HG03460 (cell line): ENCODE data around the gene SOX6.

ENCODE experiments used
- ATAC-seq: cut with Tn5 transposase; IDR thresholded peaks from one replicate; pipeline ENCODE4 v1.9.1; 2021; ENCODE audit not compliant: unreplicated experiment

SOX6 gene

GRCh38 chr11:16321148-16321547 is 35.2 kb downstream of the SOX6 start:
- ATAC-seq: no peak

- ATAC-seq: no peak
These were observed 38.0 kb downstream of the SOX6 start for GRCh38 chr11:16318320-16318719.

GRCh38 chr11:16317712-16318111 is 38.6 kb downstream of the SOX6 start:
- ATAC-seq: no peak

GRCh38 chr11:16313846-16314245 is 42.5 kb downstream of the SOX6 start:
- ATAC-seq: no peak

- ATAC-seq: no peak
These were observed 44.0 kb downstream of the SOX6 start for GRCh38 chr11:16312233-16312765.

GRCh38 chr11:16311831-16312230 is 44.5 kb downstream of the SOX6 start:
- ATAC-seq: no peak

- ATAC-seq: no peak
These were observed 45.4 kb downstream of the SOX6 start for GRCh38 chr11:16310943-16311342.

- ATAC-seq: no peak
These were observed 47.1 kb downstream of the SOX6 start for GRCh38 chr11:16309226-16309625.

GRCh38 chr11:16301462-16301861 is 54.9 kb downstream of the SOX6 start:
- ATAC-seq: no peak

GRCh38 chr11:16299884-16300782 is 56.2 kb downstream of the SOX6 start:
- no peak for ATAC-seq

- ATAC-seq: no peak
These were observed 57.0 kb downstream of the SOX6 start for GRCh38 chr11:16299390-16299789.

- no peak for ATAC-seq
These were observed 59.0 kb downstream of the SOX6 start for GRCh38 chr11:16297332-16297731.

- no peak for ATAC-seq
These were observed 60.1 kb downstream of the SOX6 start for GRCh38 chr11:16296273-16296672.

GRCh38 chr11:16295592-16295991 is 60.8 kb downstream of the SOX6 start:
- ATAC-seq: no peak

- ATAC-seq: no peak
These were observed 63.1 kb downstream of the SOX6 start for GRCh38 chr11:16293204-16293681.

- no peak for ATAC-seq
These were observed 64.0 kb downstream of the SOX6 start for GRCh38 chr11:16292167-16292859.

GRCh38 chr11:16291729-16292128 is 64.6 kb downstream of the SOX6 start:
- no peak for ATAC-seq

- ATAC-seq: no peak
These were observed 66.8 kb downstream of the SOX6 start for GRCh38 chr11:16289541-16289940.

GRCh38 chr11:16287630-16288280 is 68.6 kb downstream of the SOX6 start:
- no peak for ATAC-seq

GRCh38 chr11:16286095-16286494 is 70.3 kb downstream of the SOX6 start:
- ATAC-seq: no peak

GRCh38 chr11:16280256-16280682 is 76.1 kb downstream of the SOX6 start:
- no peak for ATAC-seq
